Thymus (tissue), 11 donors: ENCODE measurements around the gene VAMP7. TPM values are rescaled to one million over a fixed set of nuclear protein-coding genes. Genes with fewer than 3 reads are reported as not detected.

ENCODE experiments used
- DNase-seq, 9 donors: peaks; one replicate each; pipeline ENCODE4 v3.0.0-alpha.2; 2013; ENCODE audit warnings: low spot score in 9 of 9, low read depth in 6 of 9, missing footprints in 1 of 9
- H3K27ac ChIP-seq, 2 donors: one replicate each; pipeline ENCODE4 v1.5.1; 2013; ENCODE audit warnings: control low read depth in 1 of 2, low read depth in 1 of 2, low read length in 1 of 2, mild to moderate bottlenecking in 1 of 2, moderate library complexity in 1 of 2
- H3K27me3 ChIP-seq, 2 donors: one replicate each; pipeline ENCODE4 v1.5.1; 2013; ENCODE audit warnings: low read length in 1 of 2; ENCODE audit not compliant: control insufficient read depth in 2 of 2, insufficient read depth in 1 of 2
- H3K36me3 ChIP-seq, 2 donors: one replicate each; pipeline ENCODE4 v1.5.1; 2013; ENCODE audit warnings: low read length in 1 of 2, mild to moderate bottlenecking in 1 of 2, moderate library complexity in 1 of 2; ENCODE audit not compliant: control insufficient read depth in 2 of 2, insufficient read depth in 2 of 2
- H3K4me1 ChIP-seq, 2 donors: one replicate each; pipeline ENCODE4 v1.5.1; 2013; ENCODE audit warnings: low read length in 2 of 2; ENCODE audit not compliant: control insufficient read depth in 2 of 2, insufficient read depth in 2 of 2
- H3K4me3 ChIP-seq, 2 donors: one replicate each; pipeline ENCODE4 v1.5.1; 2013; ENCODE audit warnings: low read length in 2 of 2, control low read depth in 1 of 2, mild to moderate bottlenecking in 1 of 2
- H3K9me3 ChIP-seq, 2 donors: one replicate each; pipeline ENCODE4 v1.5.1; 2013; ENCODE audit warnings: low read length in 1 of 2, mild to moderate bottlenecking in 1 of 2; ENCODE audit not compliant: control insufficient read depth in 2 of 2, insufficient read depth in 1 of 2
- WGBS: extraction: QIAGEN DNeasy Blood & Tissue Kit; methylation state at CpG from one replicate; pipeline ENCODE4 v1.1.7; 2013; 5-methylcytosine and 5-hydroxymethylcytosine counted together
- polyA plus RNA-seq: library from polyadenylated mRNA; stranded (reverse); fragments of 200-250 nt; gene quantifications from one replicate; pipeline ENCODE4 v1.2.3, GENCODE V29; 2013
- total RNA-seq: library from RNA; stranded (reverse); fragments of 120-200 nt; gene quantifications from one replicate; pipeline ENCODE4 v1.2.4, GENCODE V29; 2013
- donor health status: healthy.

The VAMP7 gene
- total and polyA plus RNA-seq, 2 donors, result 31.2 to 34.6 TPM

- 93% methylated on average over 4 of the region's 4 CpGs for whole genome bisulfite sequencing
- H3K4me1 ChIP-seq, result peaks cover 6 to 10% of the 10 kb centered on the region in 2 donors
- H3K27ac ChIP-seq, result no peak overlapping the region
- H3K9me3 ChIP-seq, result no peaks in the 10 kb centered on the region
- H3K36me3 ChIP-seq, result no peaks in the 10 kb centered on the region
- H3K27me3 ChIP-seq, result no peaks in the 10 kb centered on the region
- no peak for DNase-seq
- H3K4me3 ChIP-seq, result no peak overlapping the region
These were observed 107.7 kb downstream of the VAMP7 start for GRCh38 chrX:155988859-155989258.

Other genes starting within 250 kb of the VAMP7 start
- 6.9 TPM for gene IL9R, start 116.4 kb downstream of the VAMP7 start, total RNA-seq
- 8.9 TPM for gene IL9R, start 116.4 kb downstream of the VAMP7 start, polyA plus RNA-seq